PC-9 (cell line): ENCODE results near the gene STK17A. TPM values are rescaled to one million over a fixed set of nuclear protein-coding genes. Genes with fewer than 3 reads are reported as not detected.

Experiments used
- BruUV-seq: library from RNA; stranded (reverse); fragments of 400-500 nt; replicated peaks from 2 replicates; lab custom pipeline; 2021; lab: Mats Ljungman, UMichigan
- CTCF ChIA-PET: fragments of 300-600 bp; sonication (Branson Sonifier 250); formaldehyde crosslinking; loops from one replicate; lab custom pipeline; 2022; ENCODE audit warnings: antibody characterized with exemption; lab: Charles Lee
- POLR2A ChIA-PET: fragments of 300-600 bp; sonication (Branson Sonifier 250); formaldehyde crosslinking; loops from one replicate; lab custom pipeline; 2022; ENCODE audit warnings: antibody characterized with exemption; ENCODE audit not compliant: unreplicated experiment; lab: Charles Lee
- DNase-seq, 2 experiments: peaks; one replicate each; pipeline versions ENCODE4 v3.0.0 to v3.0.0-alpha.2; 2015 to 2022; ENCODE audit warnings: mixed read lengths in 1 of 2
- H2AFZ ChIP-seq: fragments of 200-600 bp; sonication (generic); 2 replicates; pipeline ENCODE4 v1.8.1; 2017; ENCODE audit warnings: antibody characterized with exemption
- H3F3A ChIP-seq: fragments of 200-600 bp; sonication (generic); 2 replicates; pipeline ENCODE4 v1.8.1; 2017; ENCODE audit warnings: antibody characterized with exemption, mild to moderate bottlenecking, low read depth; ENCODE audit not compliant: insufficient read depth
- H3K27ac ChIP-seq: fragments of 200-600 bp; sonication (generic); 2 replicates; pipeline ENCODE4 v1.6.1; 2016; ENCODE audit warnings: mixed run types
- H3K27me3 ChIP-seq: fragments of 200-600 bp; sonication (generic); 2 replicates; pipeline ENCODE4 v1.6.1; 2016; ENCODE audit warnings: low read depth, mixed run types; ENCODE audit not compliant: insufficient read depth
- H3K36me3 ChIP-seq: fragments of 200-600 bp; sonication (generic); 2 replicates; pipeline ENCODE4 v1.6.1; 2016; ENCODE audit warnings: low read depth, mixed run types
- H3K4me1 ChIP-seq: fragments of 200-600 bp; sonication (generic); replicated peaks from 2 replicates; pipeline ENCODE4 v1.6.1; 2016; ENCODE audit warnings: mixed run types; ENCODE audit not compliant: insufficient read depth
- H3K4me2 ChIP-seq: fragments of 200-600 bp; sonication (generic); 2 replicates; pipeline ENCODE4 v1.6.1; 2017; ENCODE audit warnings: mixed run types
- H3K4me3 ChIP-seq: fragments of 200-600 bp; sonication (generic); 2 replicates; pipeline ENCODE4 v1.6.1; 2016; ENCODE audit warnings: mixed run types
- H3K79me2 ChIP-seq: fragments of 200-600 bp; sonication (generic); 2 replicates; pipeline ENCODE4 v1.6.1; 2017; ENCODE audit warnings: low read depth, mixed run types
- H3K9me2 ChIP-seq: fragments of 200-600 bp; sonication (generic); 2 replicates; pipeline ENCODE4 v1.8.1; 2017; ENCODE audit warnings: mild to moderate bottlenecking; ENCODE audit not compliant: insufficient read depth
- H3K9me3 ChIP-seq: fragments of 200-600 bp; sonication (generic); 2 replicates; pipeline ENCODE4 v1.8.1; 2016; ENCODE audit warnings: low read depth; ENCODE audit not compliant: insufficient read depth
- H4K20me1 ChIP-seq: fragments of 200-600 bp; sonication (generic); 2 replicates; pipeline ENCODE4 v1.8.1; 2017; ENCODE audit not compliant: insufficient read depth
- EZH2 ChIP-seq: fragments of 200-600 bp; sonication (generic); IDR thresholded peaks from 2 replicates; pipeline ENCODE4 v1.8.0; 2017; ENCODE audit warnings: antibody characterized with exemption, low read depth
- intact Hi-C: fragments of 100-400 bp; cut with micrococcal nuclease; formaldehyde crosslinking; loops from one replicate; pipeline ENCODE4 v1.10.0; 2022; ENCODE audit not compliant: unreplicated experiment
- total RNA-seq: library from RNA; stranded (reverse); gene quantifications from 2 replicates; pipeline ENCODE4 v1.2.3, GENCODE V29; 2021
- TF ChIP-seq, protein P1 (sequence below): fragments of 200-600 bp; sonication (generic); conservative IDR thresholded peaks from 2 replicates; pipeline ENCODE4 v1.6.1; 2017; ENCODE audit warnings: mixed run types, antibody characterized with exemption, mild to moderate bottlenecking, moderate library complexity

Gene STK17A
- total RNA-seq, 1 experiment from 2014 or later: 18.8 TPM

DNA sequence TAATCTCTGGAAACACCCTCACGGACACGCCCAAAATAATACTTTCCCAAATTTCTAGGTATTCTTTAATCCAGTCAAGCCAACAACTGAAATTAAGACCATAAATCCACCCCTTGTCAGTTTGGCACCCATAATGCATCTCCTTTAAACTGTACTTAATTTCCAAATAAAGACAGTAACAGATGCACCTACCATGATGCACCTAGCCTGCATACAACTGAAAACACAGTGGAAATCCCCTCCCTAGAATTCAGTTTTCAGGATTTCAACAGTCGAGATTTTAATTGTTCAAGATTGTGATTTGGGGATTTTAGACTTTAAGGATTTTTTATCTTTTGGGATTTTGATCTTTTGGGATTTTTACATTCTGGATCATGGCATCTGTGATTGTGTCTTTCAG lies 17.1 kb downstream of the STK17A start:
- Histone ChIP-seq H2AFZ (no peak overlapping the region), H3K9me2 (no peaks in the 10 kb centered on the region), H3K27me3 (no peaks in the 10 kb centered on the region), H3K4me1 (peaks cover 13% of the 10 kb centered on the region), H3K4me2 (no peak overlapping the region), H3K9me3 (peaks cover 15% of the 10 kb centered on the region), H3K36me3 (peaks cover 78% of the 10 kb centered on the region), H3K4me3 (no peak overlapping the region), H3K79me2 (peaks cover 73% of the 10 kb centered on the region), H3K27ac (no peak overlapping the region), H4K20me1 (peaks cover 38% of the 10 kb centered on the region), H3F3A (peaks cover 24% of the 10 kb centered on the region)
- DNase-seq: no peak
- TF ChIP-seq, protein P1, sequence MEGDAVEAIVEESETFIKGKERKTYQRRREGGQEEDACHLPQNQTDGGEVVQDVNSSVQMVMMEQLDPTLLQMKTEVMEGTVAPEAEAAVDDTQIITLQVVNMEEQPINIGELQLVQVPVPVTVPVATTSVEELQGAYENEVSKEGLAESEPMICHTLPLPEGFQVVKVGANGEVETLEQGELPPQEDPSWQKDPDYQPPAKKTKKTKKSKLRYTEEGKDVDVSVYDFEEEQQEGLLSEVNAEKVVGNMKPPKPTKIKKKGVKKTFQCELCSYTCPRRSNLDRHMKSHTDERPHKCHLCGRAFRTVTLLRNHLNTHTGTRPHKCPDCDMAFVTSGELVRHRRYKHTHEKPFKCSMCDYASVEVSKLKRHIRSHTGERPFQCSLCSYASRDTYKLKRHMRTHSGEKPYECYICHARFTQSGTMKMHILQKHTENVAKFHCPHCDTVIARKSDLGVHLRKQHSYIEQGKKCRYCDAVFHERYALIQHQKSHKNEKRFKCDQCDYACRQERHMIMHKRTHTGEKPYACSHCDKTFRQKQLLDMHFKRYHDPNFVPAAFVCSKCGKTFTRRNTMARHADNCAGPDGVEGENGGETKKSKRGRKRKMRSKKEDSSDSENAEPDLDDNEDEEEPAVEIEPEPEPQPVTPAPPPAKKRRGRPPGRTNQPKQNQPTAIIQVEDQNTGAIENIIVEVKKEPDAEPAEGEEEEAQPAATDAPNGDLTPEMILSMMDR: no peak
- no peak for TF ChIP-seq EZH2
- no TSS peak for BruUV-seq
- ChIA-PET POLR2A (interaction anchor here (0.6 kb wide), 1 partner anchor 46 kb away, joined by 3 read pairs; no protein-coding TSS in a partner anchor), CTCF (no interaction called here)
- intact Hi-C loops: no loop called here

DNA sequence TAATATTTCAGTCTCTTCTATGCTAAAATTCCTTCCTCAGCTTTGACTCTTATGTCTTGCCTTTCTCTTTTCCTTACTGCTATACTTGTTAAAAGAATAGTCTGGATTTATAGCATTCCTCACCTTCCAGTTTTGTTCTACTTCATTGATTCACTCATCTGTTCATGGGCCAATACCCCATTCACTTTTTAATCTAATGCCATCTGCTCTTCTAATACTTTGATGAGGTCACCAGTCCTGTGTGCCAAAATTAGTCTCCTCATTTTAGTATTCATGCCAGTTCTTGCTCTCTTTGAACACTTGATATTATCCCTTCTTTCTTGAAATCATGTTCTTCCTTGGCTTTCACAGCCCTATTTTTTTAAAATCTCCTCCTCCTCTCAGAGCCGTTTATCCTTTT lies 19.3 kb downstream of the STK17A start:
- H3K36me3 ChIP-seq: peaks cover 72% of the 10 kb centered on the region
- H3K9me2 ChIP-seq: no peaks in the 10 kb centered on the region
- H4K20me1 ChIP-seq: peaks cover 48% of the 10 kb centered on the region
- no peaks in the 10 kb centered on the region for H3K4me1 ChIP-seq
- no peak for TF ChIP-seq EZH2
- TF ChIP-seq, protein P1: no peak
- BruUV-seq: no TSS peak
- peaks cover 72% of the 10 kb centered on the region for H3K79me2 ChIP-seq
- intact Hi-C loops: no loop called here
- H3K9me3 ChIP-seq: peaks cover 16% of the 10 kb centered on the region
- ChIA-PET CTCF (no interaction called here), POLR2A (no interaction called here)
- H3K4me2 ChIP-seq: no peak overlapping the region
- peaks cover 11% of the 10 kb centered on the region; the same call in 1 of the 2 replicates for H3F3A ChIP-seq
- H2AFZ ChIP-seq: no peak overlapping the region
- no peak for DNase-seq
- H3K27ac ChIP-seq: no peak overlapping the region
- no peak overlapping the region for H3K4me3 ChIP-seq
- no peaks in the 10 kb centered on the region for H3K27me3 ChIP-seq

DNA sequence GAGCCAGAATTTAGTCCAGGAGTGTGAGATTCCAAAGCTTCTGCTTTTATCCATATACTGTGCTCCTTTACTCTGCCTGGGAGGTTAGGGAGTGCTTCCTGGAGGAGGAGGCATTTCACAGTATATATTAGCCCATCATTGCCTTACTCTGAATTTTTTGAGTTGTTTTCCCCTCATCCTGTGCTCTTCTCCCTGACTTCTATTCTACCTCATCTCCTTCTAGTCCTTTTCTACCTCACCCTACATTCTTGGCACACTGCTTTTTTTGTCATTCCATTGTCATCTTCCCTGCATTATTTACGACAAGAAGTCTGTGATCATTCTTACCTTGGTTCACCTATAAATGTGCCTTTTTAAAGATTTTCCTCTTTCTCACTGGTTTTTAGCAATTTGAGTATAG lies 21.3 kb downstream of the STK17A start:
- Histone ChIP-seq H2AFZ (no peak overlapping the region), H3K4me2 (no peak overlapping the region), H3K9me2 (no peaks in the 10 kb centered on the region), H3K9me3 (peaks cover 16% of the 10 kb centered on the region), H3F3A (peaks cover 5% of the 10 kb centered on the region), H4K20me1 (peaks cover 54% of the 10 kb centered on the region), H3K4me1 (no peaks in the 10 kb centered on the region), H3K79me2 (peaks cover 60% of the 10 kb centered on the region), H3K4me3 (no peak overlapping the region), H3K27me3 (no peaks in the 10 kb centered on the region), H3K36me3 (peaks cover 69% of the 10 kb centered on the region), H3K27ac (no peak overlapping the region)
- no peak for DNase-seq
- TF ChIP-seq, protein P1: no peak
- TF ChIP-seq EZH2: no peak
- ChIA-PET CTCF (interaction anchor here (0.6 kb wide), 1 partner anchor 13 kb away, joined by 4 read pairs; no protein-coding TSS in a partner anchor), POLR2A (no interaction called here)
- intact Hi-C loops: no loop called here
- no TSS peak for BruUV-seq
